Measurements from ENCODE around the gene VIPR1.

VIPR1 gene

GRCh38 chr3:42500909-42501308 lies 1.5 kb upstream of the VIPR1 start:
- no peak for TF ChIP-seq CTCF (IDR thresholded peaks at IDR 0.05; ENCODE audit: low read depth, low read length, missing control alignments)
- DNase-seq: no peak
- in situ Hi-C loops (cut with HindIII; ENCODE audit: low pct_ligation_motif_present, low sequenced_read_pairs): no loop called here
- Histone ChIP-seq H3K4me3 (ENCODE audit: low read depth, low read length) (no peak overlapping the region), H3K36me3 (replicated peaks) (no peaks in the 10 kb centered on the region), H3K27me3 (replicated peaks) (no peaks in the 10 kb centered on the region), H3K27ac (no peak overlapping the region)

GRCh38 chr3:42501321-42501680 lies 1.1 kb upstream of the VIPR1 start:
- Histone ChIP-seq H3K36me3 (replicated peaks) (no peaks in the 10 kb centered on the region), H3K27ac (no peak overlapping the region), H3K4me3 (ENCODE audit: low read depth, low read length) (peak overlapping the region; percentile 26), H3K27me3 (replicated peaks) (no peaks in the 10 kb centered on the region)
- in situ Hi-C loops (cut with HindIII; ENCODE audit: low pct_ligation_motif_present, low sequenced_read_pairs): no loop called here
- no peak for TF ChIP-seq CTCF (IDR thresholded peaks at IDR 0.05; ENCODE audit: low read depth, low read length, missing control alignments)
- no peak for DNase-seq

GRCh38 chr3:42501681-42502428 lies 588 bp upstream of the VIPR1 start:
- in situ Hi-C loops (cut with HindIII; ENCODE audit: low pct_ligation_motif_present, low sequenced_read_pairs): no loop called here
- Histone ChIP-seq H3K27ac (no peak overlapping the region), H3K36me3 (replicated peaks) (no peaks in the 10 kb centered on the region), H3K27me3 (replicated peaks) (no peaks in the 10 kb centered on the region), H3K4me3 (ENCODE audit: low read depth, low read length) (peak overlapping the region; percentile 46)
- TF ChIP-seq CTCF (IDR thresholded peaks at IDR 0.05; ENCODE audit: low read depth, low read length, missing control alignments): peak; percentile 66
- peak; percentile 9 for DNase-seq

- in situ Hi-C loops (cut with HindIII; ENCODE audit: low pct_ligation_motif_present, low sequenced_read_pairs): no loop called here
- no peak overlapping the region for H3K27ac ChIP-seq
- no peak for DNase-seq
- H3K4me3 ChIP-seq (ENCODE audit: low read depth, low read length): no peak overlapping the region
- TF ChIP-seq CTCF (IDR thresholded peaks at IDR 0.05; ENCODE audit: low read depth, low read length, missing control alignments): no peak
- no peaks in the 10 kb centered on the region for H3K36me3 ChIP-seq (replicated peaks)
- no peaks in the 10 kb centered on the region for H3K27me3 ChIP-seq (replicated peaks)
Observed at GRCh38 chr3:42503251-42503924, 945 bp downstream of the VIPR1 start.

- TF ChIP-seq CTCF (IDR thresholded peaks at IDR 0.05; ENCODE audit: low read depth, low read length, missing control alignments): no peak
- H3K4me3 ChIP-seq (ENCODE audit: low read depth, low read length): no peak overlapping the region
- H3K27me3 ChIP-seq (replicated peaks): no peaks in the 10 kb centered on the region
- no peak for DNase-seq
- in situ Hi-C loops (cut with HindIII; ENCODE audit: low pct_ligation_motif_present, low sequenced_read_pairs): no loop called here
- H3K36me3 ChIP-seq (replicated peaks): no peaks in the 10 kb centered on the region
- H3K27ac ChIP-seq: no peak overlapping the region
Observed at GRCh38 chr3:42503957-42504333, 1.5 kb downstream of the VIPR1 start.

Data from brain microvascular endothelial cell (primary cell).